Measurements from ENCODE around the gene AFAP1.
A peak's percentile ranks its signal among the peaks of the same experiment; 100 is the strongest.

The AFAP1 gene

GRCh38 chr4:7756561-7757355, 182.9 kb downstream of the AFAP1 start:
- peak; percentile 33 for DNase-seq (ENCODE audit: low read depth, low spot score)

GRCh38 chr4:7756071-7756470, 183.6 kb downstream of the AFAP1 start:
- no peak for DNase-seq (ENCODE audit: low read depth, low spot score)

- no peak for DNase-seq (ENCODE audit: low read depth, low spot score)
Measured at GRCh38 chr4:7755561-7755960, 184.1 kb downstream of the AFAP1 start.

GRCh38 chr4:7754565-7755262, 184.9 kb downstream of the AFAP1 start:
- no peak for DNase-seq (ENCODE audit: low read depth, low spot score)

- DNase-seq (ENCODE audit: low read depth, low spot score) = no peak
Measured at GRCh38 chr4:7753931-7754465, 185.7 kb downstream of the AFAP1 start.

GRCh38 chr4:7753271-7753670, 186.4 kb downstream of the AFAP1 start:
- peak; percentile 67 for DNase-seq (ENCODE audit: low read depth, low spot score)

GRCh38 chr4:7752649-7753048, 187.0 kb downstream of the AFAP1 start:
- DNase-seq (ENCODE audit: low read depth, low spot score) = no peak

GRCh38 chr4:7750972-7751371, 188.7 kb downstream of the AFAP1 start:
- no peak for DNase-seq (ENCODE audit: low read depth, low spot score)

GRCh38 chr4:7750523-7750922, 189.1 kb downstream of the AFAP1 start:
- DNase-seq (ENCODE audit: low read depth, low spot score) = no peak

GRCh38 chr4:7747566-7747965, 192.1 kb downstream of the AFAP1 start:
- DNase-seq (ENCODE audit: low read depth, low spot score) = no peak

GRCh38 chr4:7747062-7747385, 192.6 kb downstream of the AFAP1 start:
- DNase-seq (ENCODE audit: low read depth, low spot score) = no peak

GRCh38 chr4:7746351-7747061, 193.2 kb downstream of the AFAP1 start:
- DNase-seq (ENCODE audit: low read depth, low spot score) = no peak

GRCh38 chr4:7745301-7745885, 194.3 kb downstream of the AFAP1 start:
- no peak for DNase-seq (ENCODE audit: low read depth, low spot score)

- DNase-seq (ENCODE audit: low read depth, low spot score) = no peak
Measured at GRCh38 chr4:7744142-7744804, 195.4 kb downstream of the AFAP1 start.

GRCh38 chr4:7742807-7743280, 196.8 kb downstream of the AFAP1 start:
- DNase-seq (ENCODE audit: low read depth, low spot score) = no peak

GRCh38 chr4:7741946-7742806, 197.5 kb downstream of the AFAP1 start:
- no peak for DNase-seq (ENCODE audit: low read depth, low spot score)

- DNase-seq (ENCODE audit: low read depth, low spot score) = no peak
Measured at GRCh38 chr4:7740866-7741525, 198.7 kb downstream of the AFAP1 start.

GRCh38 chr4:7739918-7740865, 199.5 kb downstream of the AFAP1 start:
- DNase-seq (ENCODE audit: low read depth, low spot score) = no peak

Measured in astrocyte of the hippocampus (primary cell).